GM12872 (cell line): ENCODE measurements around the gene AMN.

Experiments
- CTCF ChIP-seq: IDR thresholded peaks from 3 replicates; pipeline ENCODE4 v1.5.1; 2011; ENCODE audit warnings: low read depth, mild to moderate bottlenecking, low read length, moderate library complexity; ENCODE audit not compliant: insufficient read depth

The AMN gene

GRCh38 chr14:102911541-102911951 is 10.9 kb upstream of the AMN start:
- TF ChIP-seq CTCF = no peak

- TF ChIP-seq CTCF = no peak
Measured at GRCh38 chr14:102911991-102912761, 10.3 kb upstream of the AMN start.

GRCh38 chr14:102913341-102914211 is 8.9 kb upstream of the AMN start:
- TF ChIP-seq CTCF = 0 out of 3 replicates have a peak, but pooled peaks have one; percentile 19

- no peak for TF ChIP-seq CTCF
Measured at GRCh38 chr14:102914474-102915291, 7.8 kb upstream of the AMN start.

GRCh38 chr14:102915292-102916110 is 7.0 kb upstream of the AMN start:
- TF ChIP-seq CTCF = no peak

GRCh38 chr14:102916347-102917055 is 6.0 kb upstream of the AMN start:
- TF ChIP-seq CTCF = no peak
